HepG2 (cell line): ENCODE data around the gene ZNF865. TPM values are rescaled to one million over a fixed set of nuclear protein-coding genes. Genes with fewer than 3 reads are reported as not detected.

Experiments
- KDM5A ChIP-seq: fragments of 200-600 bp; sonication (generic); IDR thresholded peaks from 2 replicates; pipeline ENCODE4 v1.7.0; 2018; ENCODE audit warnings: antibody characterized with exemption, mild to moderate bottlenecking, low read length, borderline replicate concordance
- MEIS2 ChIP-seq: sonication (generic); formaldehyde crosslinking; IDR thresholded peaks from 2 replicates; pipeline ENCODE4 v1.9.0; 2021; ENCODE audit warnings: mild to moderate bottlenecking, missing genetic modification reagents
- RFXAP ChIP-seq: sonication (generic); formaldehyde crosslinking; IDR thresholded peaks from 2 replicates; pipeline ENCODE4 v1.4.0; 2020; ENCODE audit warnings: missing genetic modification reagents, borderline replicate concordance
- SOX13 ChIP-seq, 3 experiments: fragments of 450-650 bp in 1 of 3; sonication (generic) in 1 of 3; formaldehyde crosslinking in 1 of 3; IDR thresholded peaks in 2 of 3; conservative IDR thresholded peaks in 1 of 3; 2 replicates each; pipeline versions ENCODE4 v1.5.0 to v1.6.1; 2016 to 2020; ENCODE audit warnings: antibody characterized with exemption in 1 of 3, mild to moderate bottlenecking in 1 of 3, missing compliant biosample characterization in 1 of 3, missing genetic modification reagents in 1 of 3, moderate library complexity in 1 of 3
- ZNF180 ChIP-seq: sonication (generic); formaldehyde crosslinking; IDR thresholded peaks from 2 replicates; pipeline ENCODE4 v1.4.0; 2020; ENCODE audit warnings: low read depth, missing genetic modification reagents, borderline replicate concordance
- ZNF644 ChIP-seq: IDR thresholded peaks from 2 replicates; pipeline ENCODE4 v1.6.1; 2016; ENCODE audit warnings: low read depth
- ZSCAN22 ChIP-seq: sonication (generic); formaldehyde crosslinking; IDR thresholded peaks from 2 replicates; pipeline ENCODE4 v1.4.0; 2020; ENCODE audit warnings: mild to moderate bottlenecking, missing genetic modification reagents
- polyA plus RNA-seq, 8 experiments: library from polyadenylated mRNA; depleted of rRNA in 3 of 8; stranded (reverse) in 7 of 8; unstranded in 1 of 8; fragments of >200 nt; fragmentation: Illumina TruSeq in 4 of 8; extraction: Trizol in 4 of 8; gene quantifications; 2 replicates each; pipeline versions ENCODE4 v1.2.1 to v1.2.3, GENCODE V29; 2011 to 2016; ENCODE audit warnings: low read depth in 4 of 8, missing spikeins in 1 of 8, mixed read lengths in 1 of 8; ENCODE audit not compliant: insufficient read depth in 1 of 8
- total RNA-seq, 5 experiments: library from RNA; depleted of rRNA; stranded (reverse); fragments of >200 nt; fragmentation: Illumina TruSeq; extraction: Trizol; gene quantifications; 2 replicates each; pipeline ENCODE4 v1.2.3, GENCODE V29; 2016; ENCODE audit warnings: low read depth in 1 of 5
- TF ChIP-seq, protein P1 (sequence below): sonication (generic); formaldehyde crosslinking; IDR thresholded peaks from 2 replicates; pipeline ENCODE4 v1.8.0; 2022; ENCODE audit warnings: mild to moderate bottlenecking, missing genetic modification reagents, moderate library complexity
- TF ChIP-seq, protein P2 (sequence below): sonication (generic); formaldehyde crosslinking; IDR thresholded peaks from one replicate; pipeline ENCODE4 v1.5.1; 2020; ENCODE audit warnings: mild to moderate bottlenecking, missing genetic modification reagents; ENCODE audit errors: not compliant biosample characterization

Gene ZNF865
- total and polyA plus RNA-seq, 2 of the 13 experiments (the other 11 are each of a cell fraction or from before 2014, with no cell fraction given) = 0.93 to 1.0 TPM

DNA sequence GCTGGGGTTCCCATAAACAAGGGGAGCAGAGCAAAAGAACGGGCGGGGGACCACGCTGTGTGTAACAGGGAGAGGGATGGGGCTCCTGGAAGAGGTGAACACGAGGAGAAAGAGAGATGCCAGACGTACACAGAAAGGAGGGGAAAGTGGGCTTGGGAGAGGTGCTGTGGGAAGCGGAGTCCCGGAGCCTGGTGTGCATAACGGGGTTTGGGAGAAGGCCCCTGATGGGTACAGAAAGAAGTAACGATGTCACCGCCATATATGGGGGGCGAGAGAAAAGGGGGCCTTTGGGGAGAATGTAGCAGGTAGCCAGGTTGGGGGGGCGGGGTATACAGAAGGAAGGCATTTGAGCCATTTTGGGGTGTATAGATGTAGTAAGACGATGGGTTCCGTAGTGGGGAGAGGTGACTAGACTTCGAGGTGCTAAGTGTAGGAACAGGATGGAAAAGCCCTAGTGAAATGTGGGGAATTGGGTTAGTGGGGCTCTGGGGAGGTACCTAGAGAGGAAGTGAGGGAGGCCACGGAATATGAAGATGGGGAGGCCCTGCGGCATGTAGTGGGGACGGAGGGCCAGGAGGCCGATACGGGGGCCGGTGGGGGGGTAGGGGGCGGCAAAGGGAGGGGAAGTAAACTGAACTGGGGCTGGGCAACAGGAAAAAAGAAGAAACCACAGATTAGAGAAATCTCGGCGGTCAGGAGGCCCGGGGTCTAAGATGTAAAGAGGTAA is 36.1 kb downstream of the ZNF865 start (continued):
- TF ChIP-seq, protein P1, sequence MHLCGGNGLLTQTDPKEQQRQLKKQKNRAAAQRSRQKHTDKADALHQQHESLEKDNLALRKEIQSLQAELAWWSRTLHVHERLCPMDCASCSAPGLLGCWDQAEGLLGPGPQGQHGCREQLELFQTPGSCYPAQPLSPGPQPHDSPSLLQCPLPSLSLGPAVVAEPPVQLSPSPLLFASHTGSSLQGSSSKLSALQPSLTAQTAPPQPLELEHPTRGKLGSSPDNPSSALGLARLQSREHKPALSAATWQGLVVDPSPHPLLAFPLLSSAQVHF (CRISPR knock-in tag) = 0 out of 2 replicates have a peak, but pooled peaks have one; percentile 22
- peak; percentile 27; the same call in 1 of the 2 replicates for TF ChIP-seq KDM5A
- TF ChIP-seq, protein P2, sequence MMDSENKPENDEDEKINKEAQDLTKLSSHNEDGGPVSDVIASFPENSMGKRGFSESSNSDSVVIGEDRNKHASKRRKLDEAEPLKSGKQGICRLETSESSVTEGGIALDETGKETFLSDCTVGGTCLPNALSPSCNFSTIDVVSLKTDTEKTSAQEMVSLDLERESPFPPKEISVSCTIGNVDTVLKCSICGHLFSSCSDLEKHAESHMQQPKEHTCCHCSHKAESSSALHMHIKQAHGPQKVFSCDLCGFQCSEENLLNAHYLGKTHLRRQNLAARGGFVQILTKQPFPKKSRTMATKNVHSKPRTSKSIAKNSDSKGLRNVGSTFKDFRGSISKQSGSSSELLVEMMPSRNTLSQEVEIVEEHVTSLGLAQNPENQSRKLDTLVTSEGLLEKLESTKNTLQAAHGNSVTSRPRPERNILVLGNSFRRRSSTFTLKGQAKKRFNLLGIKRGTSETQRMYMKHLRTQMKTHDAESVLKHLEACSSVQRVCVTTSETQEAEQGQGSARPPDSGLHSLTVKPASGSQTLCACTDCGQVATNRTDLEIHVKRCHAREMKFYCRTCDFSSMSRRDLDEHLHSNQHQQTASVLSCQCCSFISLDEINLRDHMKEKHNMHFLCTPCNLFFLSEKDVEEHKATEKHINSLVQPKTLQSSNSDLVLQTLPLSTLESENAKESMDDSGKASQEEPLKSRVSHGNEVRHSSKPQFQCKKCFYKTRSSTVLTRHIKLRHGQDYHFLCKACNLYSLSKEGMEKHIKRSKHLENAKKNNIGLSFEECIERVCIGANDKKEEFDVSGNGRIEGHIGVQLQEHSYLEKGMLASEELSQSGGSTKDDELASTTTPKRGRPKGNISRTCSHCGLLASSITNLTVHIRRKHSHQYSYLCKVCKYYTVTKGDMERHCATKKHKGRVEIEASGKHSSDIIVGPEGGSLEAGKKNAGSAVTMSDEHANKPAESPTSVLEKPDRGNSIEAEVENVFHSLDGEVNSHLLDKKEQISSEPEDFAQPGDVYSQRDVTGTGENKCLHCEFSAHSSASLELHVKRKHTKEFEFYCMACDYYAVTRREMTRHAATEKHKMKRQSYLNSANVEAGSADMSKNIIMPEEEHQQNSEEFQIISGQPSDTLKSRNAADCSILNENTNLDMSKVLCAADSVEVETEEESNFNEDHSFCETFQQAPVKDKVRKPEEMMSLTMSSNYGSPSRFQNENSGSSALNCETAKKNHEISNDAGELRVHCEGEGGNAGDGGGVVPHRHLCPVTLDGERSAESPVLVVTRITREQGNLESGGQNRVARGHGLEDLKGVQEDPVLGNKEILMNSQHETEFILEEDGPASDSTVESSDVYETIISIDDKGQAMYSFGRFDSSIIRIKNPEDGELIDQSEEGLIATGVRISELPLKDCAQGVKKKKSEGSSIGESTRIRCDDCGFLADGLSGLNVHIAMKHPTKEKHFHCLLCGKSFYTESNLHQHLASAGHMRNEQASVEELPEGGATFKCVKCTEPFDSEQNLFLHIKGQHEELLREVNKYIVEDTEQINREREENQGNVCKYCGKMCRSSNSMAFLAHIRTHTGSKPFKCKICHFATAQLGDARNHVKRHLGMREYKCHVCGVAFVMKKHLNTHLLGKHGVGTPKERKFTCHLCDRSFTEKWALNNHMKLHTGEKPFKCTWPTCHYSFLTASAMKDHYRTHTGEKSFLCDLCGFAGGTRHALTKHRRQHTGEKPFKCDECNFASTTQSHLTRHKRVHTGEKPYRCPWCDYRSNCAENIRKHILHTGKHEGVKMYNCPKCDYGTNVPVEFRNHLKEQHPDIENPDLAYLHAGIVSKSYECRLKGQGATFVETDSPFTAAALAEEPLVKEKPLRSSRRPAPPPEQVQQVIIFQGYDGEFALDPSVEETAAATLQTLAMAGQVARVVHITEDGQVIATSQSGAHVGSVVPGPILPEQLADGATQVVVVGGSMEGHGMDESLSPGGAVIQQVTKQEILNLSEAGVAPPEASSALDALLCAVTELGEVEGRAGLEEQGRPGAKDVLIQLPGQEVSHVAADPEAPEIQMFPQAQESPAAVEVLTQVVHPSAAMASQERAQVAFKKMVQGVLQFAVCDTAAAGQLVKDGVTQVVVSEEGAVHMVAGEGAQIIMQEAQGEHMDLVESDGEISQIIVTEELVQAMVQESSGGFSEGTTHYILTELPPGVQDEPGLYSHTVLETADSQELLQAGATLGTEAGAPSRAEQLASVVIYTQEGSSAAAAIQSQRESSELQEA (CRISPR knock-in tag) = peak; percentile 11
- TF ChIP-seq SOX13 (IDR thresholded peaks at IDR 0.05) = no peak
- no peak for TF ChIP-seq SOX13 (CRISPR knock-in tag; conservative IDR thresholded peaks at IDR 0.05 in 1 of 2, IDR thresholded peaks at IDR 0.05 in 1 of 2)
- no peak for TF ChIP-seq ZNF180
- no peak for TF ChIP-seq ZSCAN22 (CRISPR knock-in tag)
- TF ChIP-seq MEIS2 = 0 out of 2 replicates have a peak, but pooled peaks have one; percentile 6
- no peak for TF ChIP-seq ZNF644 (CRISPR knock-in tag)
- no peak for TF ChIP-seq RFXAP (CRISPR knock-in tag)
- TF ChIP-seq, all 625 proteins: peak for 16
